Stimulated activated naive CD8-positive, alpha-beta T cell treated with anti-CD3 and anti-CD28 coated beads, Interleukin-15, Interleukin-2, amounts not matched to agents 100 ng/mL and 50 ng/mL, for 24 hours (primary cell): ENCODE data around the gene BAIAP2.
A peak's percentile ranks its signal among the peaks of the same experiment; 100 is the strongest.

Experiments
- H3K27ac Mint-ChIP-seq: one replicate; pipeline ENCODE4 v1.8.0; 2021; ENCODE audit warnings: mild to moderate bottlenecking, mixed read lengths
- H3K27me3 Mint-ChIP-seq: one replicate; pipeline ENCODE4 v1.8.0; 2021; ENCODE audit warnings: mixed read lengths
- H3K36me3 Mint-ChIP-seq: one replicate; pipeline ENCODE4 v1.8.0; 2021; ENCODE audit warnings: low read depth, mixed read lengths
- H3K4me1 Mint-ChIP-seq: one replicate; pipeline ENCODE4 v1.8.0; 2021; ENCODE audit warnings: low read depth, mixed read lengths
- H3K4me3 Mint-ChIP-seq: one replicate; pipeline ENCODE4 v1.8.0; 2021; ENCODE audit warnings: mild to moderate bottlenecking, mixed read lengths
- H3K9me3 Mint-ChIP-seq: one replicate; pipeline ENCODE4 v1.8.0; 2021; ENCODE audit warnings: mixed read lengths

BAIAP2 gene, protein sequence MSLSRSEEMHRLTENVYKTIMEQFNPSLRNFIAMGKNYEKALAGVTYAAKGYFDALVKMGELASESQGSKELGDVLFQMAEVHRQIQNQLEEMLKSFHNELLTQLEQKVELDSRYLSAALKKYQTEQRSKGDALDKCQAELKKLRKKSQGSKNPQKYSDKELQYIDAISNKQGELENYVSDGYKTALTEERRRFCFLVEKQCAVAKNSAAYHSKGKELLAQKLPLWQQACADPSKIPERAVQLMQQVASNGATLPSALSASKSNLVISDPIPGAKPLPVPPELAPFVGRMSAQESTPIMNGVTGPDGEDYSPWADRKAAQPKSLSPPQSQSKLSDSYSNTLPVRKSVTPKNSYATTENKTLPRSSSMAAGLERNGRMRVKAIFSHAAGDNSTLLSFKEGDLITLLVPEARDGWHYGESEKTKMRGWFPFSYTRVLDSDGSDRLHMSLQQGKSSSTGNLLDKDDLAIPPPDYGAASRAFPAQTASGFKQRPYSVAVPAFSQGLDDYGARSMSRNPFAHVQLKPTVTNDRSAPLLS

GRCh38 chr17:81034779-81035520 lies at the start of gene BAIAP2:
Gene BAIAP2, plus strand, starts transcription at chr17:81035151. Its CDS starts 104 bp downstream, at chr17:81035255.
- H3K4me1 Mint-ChIP-seq: peaks cover 26% of the 10 kb centered on the region
- peaks cover 32% of the 10 kb centered on the region for H3K27me3 Mint-ChIP-seq
- no peak within 1 kb of the TSS for H3K27ac Mint-ChIP-seq
- H3K36me3 Mint-ChIP-seq: peaks cover 3% of the 10 kb centered on the region
- no peaks in the 10 kb centered on the region for H3K9me3 Mint-ChIP-seq
- H3K4me3 Mint-ChIP-seq: peak within 1 kb of the TSS; percentile 84

DNA sequence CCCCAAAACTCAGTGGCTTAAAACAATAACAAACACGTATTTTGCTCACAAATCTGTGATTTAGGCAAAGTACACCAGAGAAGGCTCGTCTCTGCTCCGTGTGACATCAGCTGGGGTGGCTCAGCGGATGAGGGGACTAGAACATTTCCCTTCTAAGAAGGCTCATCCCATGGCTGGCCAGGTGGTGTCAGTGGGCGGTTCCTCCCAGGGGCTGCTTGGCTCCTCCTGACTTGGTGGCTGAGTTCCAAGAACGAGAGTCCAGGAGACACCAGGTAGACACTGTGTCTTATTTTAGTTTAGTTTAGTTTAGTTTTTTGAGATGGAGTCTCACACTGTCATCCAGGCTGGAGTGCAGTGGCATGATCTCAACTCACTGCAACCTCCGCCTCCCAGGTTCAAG lies 48.9 kb upstream of the BAIAP2 start:
- H3K4me3 Mint-ChIP-seq: no peak overlapping the region
- no peaks in the 10 kb centered on the region for H3K9me3 Mint-ChIP-seq
- no peaks in the 10 kb centered on the region for H3K27me3 Mint-ChIP-seq
- no peaks in the 10 kb centered on the region for H3K36me3 Mint-ChIP-seq
- peaks cover 14% of the 10 kb centered on the region for H3K4me1 Mint-ChIP-seq
- H3K27ac Mint-ChIP-seq: no peak overlapping the region

GRCh38 chr17:80986816-80987475 lies 48.0 kb upstream of the BAIAP2 start:
- Mint-ChIP-seq H3K36me3 (no peaks in the 10 kb centered on the region), H3K27me3 (no peaks in the 10 kb centered on the region), H3K27ac (no peak overlapping the region), H3K4me1 (peaks cover 18% of the 10 kb centered on the region), H3K4me3 (no peak overlapping the region), H3K9me3 (no peaks in the 10 kb centered on the region)

GRCh38 chr17:80987941-80988461 lies 47.0 kb upstream of the BAIAP2 start:
- Mint-ChIP-seq H3K27ac (no peak overlapping the region), H3K4me1 (peaks cover 24% of the 10 kb centered on the region), H3K4me3 (no peak overlapping the region), H3K9me3 (no peaks in the 10 kb centered on the region), H3K27me3 (no peaks in the 10 kb centered on the region), H3K36me3 (no peaks in the 10 kb centered on the region)

GRCh38 chr17:80989586-80989913 lies 45.4 kb upstream of the BAIAP2 start:
- Mint-ChIP-seq H3K27ac (no peak overlapping the region), H3K36me3 (no peaks in the 10 kb centered on the region), H3K9me3 (no peaks in the 10 kb centered on the region), H3K27me3 (no peaks in the 10 kb centered on the region), H3K4me1 (peaks cover 31% of the 10 kb centered on the region), H3K4me3 (no peak overlapping the region)

DNA sequence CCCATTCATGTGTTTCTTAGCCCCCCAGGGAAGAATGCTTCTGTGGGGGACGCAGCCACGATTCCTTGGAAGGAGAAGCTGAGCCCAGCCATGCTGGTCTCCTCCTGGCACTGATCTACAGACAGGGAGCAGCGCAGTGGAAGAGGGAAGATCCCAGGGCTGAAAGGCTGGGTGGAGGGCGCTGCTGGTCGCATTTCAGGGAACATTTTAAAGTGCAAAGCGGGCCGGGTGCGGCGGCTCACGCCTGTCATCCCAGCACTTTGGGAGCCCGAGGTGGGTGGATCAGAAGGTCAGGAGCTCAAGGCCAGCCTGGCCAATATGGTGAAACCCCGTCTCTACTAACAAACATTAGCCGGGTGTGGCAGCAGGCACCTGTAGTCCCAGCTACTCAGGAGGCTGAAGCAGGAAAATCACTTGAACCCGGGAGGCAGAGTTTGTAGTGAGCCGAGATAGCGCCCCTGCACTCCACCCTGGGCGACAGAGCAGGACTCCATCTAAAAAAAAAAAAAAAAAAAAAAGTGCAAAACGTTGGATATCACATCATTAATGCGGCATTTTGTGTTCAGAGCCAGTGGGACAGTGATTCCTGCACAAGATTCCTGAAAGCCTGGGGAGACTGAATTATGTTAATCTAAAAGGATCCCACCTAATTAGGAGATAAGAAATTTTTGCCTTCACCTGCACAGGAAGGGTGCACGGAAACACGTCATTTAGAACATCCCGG lies 43.9 kb upstream of the BAIAP2 start:
- Mint-ChIP-seq H3K4me1 (peaks cover 31% of the 10 kb centered on the region), H3K36me3 (no peaks in the 10 kb centered on the region), H3K27ac (peak overlapping the region; percentile 79), H3K4me3 (peak overlapping the region; percentile 80), H3K9me3 (no peaks in the 10 kb centered on the region), H3K27me3 (no peaks in the 10 kb centered on the region)

DNA sequence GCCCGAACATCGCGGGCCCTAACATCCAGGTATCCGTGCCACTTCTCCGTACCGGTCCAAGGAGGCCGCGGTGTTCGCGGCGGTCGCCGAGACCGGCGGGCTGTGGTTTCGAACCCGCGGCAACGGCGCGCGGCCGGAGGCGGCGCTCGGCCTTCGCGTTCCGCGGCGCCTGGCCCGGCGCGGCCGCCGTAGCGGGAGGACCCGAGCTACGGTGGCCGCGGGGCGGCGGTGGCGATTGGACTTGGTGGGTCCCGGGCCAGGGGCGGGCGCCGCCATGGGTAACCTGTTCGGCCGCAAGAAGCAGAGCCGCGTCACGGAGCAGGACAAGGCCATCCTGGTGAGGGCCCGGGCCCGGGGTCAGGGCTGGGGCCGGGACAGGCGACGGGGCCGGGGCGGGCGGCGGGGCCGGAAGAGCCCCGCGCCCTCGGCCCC lies 43.3 kb upstream of the BAIAP2 start, which contains the start of gene CHMP6:
CHMP6 (plus strand) TSS at position 197 of the 432 bp plus-strand sequence; CDS start at position 275, 78 bp downstream.
- Mint-ChIP-seq H3K27me3 (no peaks in the 10 kb centered on the region), H3K36me3 (no peaks in the 10 kb centered on the region), H3K27ac (peak within 1 kb of the TSS; percentile 79), H3K4me1 (peaks cover 31% of the 10 kb centered on the region), H3K4me3 (peak within 1 kb of the TSS; percentile 81), H3K9me3 (no peaks in the 10 kb centered on the region)

DNA sequence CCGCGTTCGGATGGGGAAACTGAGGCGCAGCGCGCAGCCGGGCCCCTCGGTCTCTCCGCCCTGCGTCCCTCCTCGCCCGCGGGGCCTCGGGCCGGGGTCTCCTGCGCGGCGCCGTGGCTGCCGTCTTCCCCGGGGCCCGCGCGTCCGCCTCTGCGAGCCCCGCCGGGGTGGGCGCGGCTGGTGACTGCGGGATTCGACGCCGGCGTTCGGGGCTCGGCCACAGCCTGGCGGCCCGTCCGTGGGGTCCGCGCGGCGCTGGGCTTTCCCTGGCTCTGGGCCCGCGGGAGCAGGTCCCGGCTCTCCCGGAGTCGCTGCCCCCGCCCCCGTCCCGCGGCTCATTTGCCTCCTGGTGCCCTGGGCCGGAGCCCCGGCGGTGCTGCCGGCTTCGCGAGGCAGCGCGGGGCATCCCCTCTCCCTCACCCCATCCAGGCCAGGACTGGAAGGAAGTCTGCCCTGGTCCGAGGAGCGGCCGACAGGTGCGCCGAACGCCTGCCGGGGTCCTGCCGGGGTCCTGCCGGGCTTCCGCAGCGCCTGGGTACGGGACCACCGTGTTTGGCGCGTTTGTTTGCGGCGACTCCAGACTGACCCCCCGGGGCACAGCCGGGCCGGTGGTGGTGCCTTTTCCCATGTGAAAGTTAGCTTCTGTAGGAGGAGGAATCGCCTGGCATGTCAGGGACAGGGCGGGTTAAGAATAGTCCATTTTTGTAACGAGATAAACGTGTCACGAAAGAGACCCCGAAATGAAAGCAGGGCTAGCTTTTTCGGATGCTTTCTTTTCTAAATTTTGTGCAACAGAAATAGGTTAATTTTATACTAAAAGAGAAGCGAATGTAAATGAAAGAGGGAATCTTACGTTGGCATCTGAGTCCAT lies 42.6 kb upstream of the BAIAP2 start:
- Mint-ChIP-seq H3K4me3 (peak overlapping the region; percentile 81), H3K9me3 (no peaks in the 10 kb centered on the region), H3K27ac (peak overlapping the region; percentile 77), H3K27me3 (no peaks in the 10 kb centered on the region), H3K36me3 (no peaks in the 10 kb centered on the region), H3K4me1 (peaks cover 31% of the 10 kb centered on the region)

DNA sequence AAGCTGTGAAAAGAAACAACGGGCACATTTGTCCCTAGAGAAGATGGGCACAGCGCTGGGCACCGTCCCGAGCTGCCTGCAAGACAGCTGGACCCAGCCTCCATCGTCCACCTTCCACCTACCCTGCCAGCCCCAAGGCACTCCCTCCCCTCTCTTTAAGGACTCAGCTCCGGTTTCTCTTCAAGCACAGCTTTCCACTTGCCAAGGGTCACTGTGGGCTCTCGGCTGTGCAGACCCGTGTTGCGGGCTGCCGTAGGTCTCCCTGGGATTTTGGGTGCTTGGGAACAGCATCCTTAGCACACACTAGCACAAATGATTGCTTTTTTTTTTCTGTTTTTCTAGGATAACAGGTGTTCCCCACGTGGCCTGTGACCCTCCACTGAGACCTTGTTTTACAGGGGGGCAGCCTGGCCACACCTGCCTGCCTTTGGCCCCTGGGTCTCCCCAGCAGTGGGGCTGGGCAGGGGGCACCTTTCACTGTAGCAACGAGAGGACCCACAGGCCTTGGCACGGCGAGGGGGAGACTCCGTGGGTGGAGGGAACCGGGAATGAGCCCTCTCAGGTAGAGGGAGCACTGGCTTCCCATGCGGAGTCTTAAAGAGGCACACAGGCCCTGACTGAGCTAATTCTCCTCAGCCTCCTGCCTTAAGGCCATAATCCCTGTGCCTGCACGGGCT lies 41.9 kb upstream of the BAIAP2 start:
- no peaks in the 10 kb centered on the region for H3K36me3 Mint-ChIP-seq
- H3K9me3 Mint-ChIP-seq: no peaks in the 10 kb centered on the region
- H3K27me3 Mint-ChIP-seq: no peaks in the 10 kb centered on the region
- peaks cover 31% of the 10 kb centered on the region for H3K4me1 Mint-ChIP-seq
- peak overlapping the region; percentile 77 for H3K27ac Mint-ChIP-seq
- peak overlapping the region; percentile 81 for H3K4me3 Mint-ChIP-seq

- Mint-ChIP-seq H3K27ac (no peak overlapping the region), H3K27me3 (no peaks in the 10 kb centered on the region), H3K36me3 (peaks cover 7% of the 10 kb centered on the region), H3K4me1 (peaks cover 21% of the 10 kb centered on the region), H3K4me3 (no peak overlapping the region), H3K9me3 (no peaks in the 10 kb centered on the region)
Measured at GRCh38 chr17:80995131-80995530, 39.8 kb upstream of the BAIAP2 start.

DNA sequence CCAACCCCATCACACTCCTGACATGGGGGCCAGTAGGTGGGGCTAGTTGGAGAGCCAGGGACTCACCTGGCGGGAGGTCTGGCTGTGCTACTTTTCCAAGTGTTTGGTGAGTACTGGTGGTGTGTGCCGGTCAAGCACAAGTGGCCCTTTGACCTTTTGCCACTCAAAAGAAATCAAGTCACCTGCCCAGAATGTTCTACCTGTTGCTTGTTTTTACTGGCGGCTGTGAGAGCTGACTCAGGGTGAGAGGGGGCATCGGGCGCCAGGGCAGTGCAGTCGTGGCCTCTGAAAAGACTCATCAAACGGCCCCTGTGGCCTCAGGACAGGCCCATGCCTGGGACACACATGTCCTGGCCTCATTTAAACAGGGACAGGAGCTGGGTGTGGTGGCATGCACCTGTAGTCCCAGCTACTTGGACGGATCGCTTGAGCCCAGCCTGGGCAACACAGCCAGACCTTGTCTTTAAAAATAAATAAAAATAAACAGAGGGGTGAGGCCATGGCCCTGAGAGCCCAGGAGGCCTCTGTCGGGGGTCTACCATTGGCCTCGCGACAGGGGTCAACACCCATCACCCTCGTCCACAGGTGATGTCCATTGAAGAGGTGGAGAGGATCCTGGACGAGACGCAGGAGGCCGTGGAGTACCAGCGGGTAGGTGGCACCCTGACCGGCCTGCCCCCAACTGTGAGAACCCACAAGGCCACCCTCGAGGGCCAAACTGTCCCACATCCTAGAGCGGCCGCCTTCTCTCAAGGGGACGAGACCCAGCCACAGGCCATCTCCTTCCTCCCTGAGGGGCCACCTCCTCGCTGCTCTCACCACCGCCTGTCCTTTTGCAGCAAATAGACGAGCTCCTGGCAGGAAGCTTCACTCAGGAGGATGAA lies 38.3 kb upstream of the BAIAP2 start:
- Mint-ChIP-seq H3K4me1 (peaks cover 12% of the 10 kb centered on the region), H3K27ac (no peak overlapping the region), H3K36me3 (peaks cover 7% of the 10 kb centered on the region), H3K9me3 (no peaks in the 10 kb centered on the region), H3K27me3 (no peaks in the 10 kb centered on the region), H3K4me3 (no peak overlapping the region)

DNA sequence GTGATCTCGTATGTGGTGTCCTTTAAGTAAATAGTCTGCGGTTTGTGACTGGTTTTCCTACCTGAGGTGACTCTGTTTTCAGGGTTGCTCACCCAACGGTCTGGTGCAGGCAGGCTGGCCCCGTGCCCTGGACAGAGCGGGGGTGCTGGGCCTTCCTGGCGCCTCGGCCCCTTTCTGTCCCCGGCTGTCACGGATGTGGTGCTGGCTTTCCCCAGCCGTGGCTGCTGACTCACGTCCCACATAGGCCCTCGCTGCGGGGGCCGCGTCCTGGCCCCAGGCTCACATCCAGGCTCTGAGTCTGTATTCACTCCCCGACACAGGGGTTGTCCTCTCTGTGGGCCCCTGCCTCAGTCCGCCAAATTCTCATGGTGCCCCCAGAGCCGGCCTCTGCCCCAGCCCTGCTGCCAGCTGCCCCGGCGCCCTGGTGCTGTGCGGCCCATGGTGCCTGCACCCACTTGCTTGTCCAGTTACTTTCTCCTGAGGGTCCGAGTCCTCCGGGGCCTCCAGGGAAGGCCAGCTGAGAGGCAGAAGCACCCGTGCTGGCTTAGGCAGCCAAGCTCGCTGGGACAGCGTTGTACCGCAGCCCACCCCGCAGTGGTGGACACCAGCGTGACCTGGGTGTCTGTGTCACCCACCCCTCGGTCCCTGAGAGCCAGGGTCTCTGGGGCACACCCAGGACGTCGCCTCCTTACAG lies 37.4 kb upstream of the BAIAP2 start:
- H3K9me3 Mint-ChIP-seq: no peaks in the 10 kb centered on the region
- peaks cover 7% of the 10 kb centered on the region for H3K36me3 Mint-ChIP-seq
- H3K27me3 Mint-ChIP-seq: peaks cover 4% of the 10 kb centered on the region
- no peak overlapping the region for H3K27ac Mint-ChIP-seq
- no peak overlapping the region for H3K4me3 Mint-ChIP-seq
- H3K4me1 Mint-ChIP-seq: peaks cover 16% of the 10 kb centered on the region
